ENCODE measurements around the gene SIGLEC6. TPM values are rescaled to one million over a fixed set of nuclear protein-coding genes. Genes with fewer than 3 reads are reported as not detected.
A peak's percentile ranks its signal among the peaks of the same experiment; 100 is the strongest.

SIGLEC6 gene
- total RNA-seq, 1 donor from 2014 or later = 28.7 TPM

DNA sequence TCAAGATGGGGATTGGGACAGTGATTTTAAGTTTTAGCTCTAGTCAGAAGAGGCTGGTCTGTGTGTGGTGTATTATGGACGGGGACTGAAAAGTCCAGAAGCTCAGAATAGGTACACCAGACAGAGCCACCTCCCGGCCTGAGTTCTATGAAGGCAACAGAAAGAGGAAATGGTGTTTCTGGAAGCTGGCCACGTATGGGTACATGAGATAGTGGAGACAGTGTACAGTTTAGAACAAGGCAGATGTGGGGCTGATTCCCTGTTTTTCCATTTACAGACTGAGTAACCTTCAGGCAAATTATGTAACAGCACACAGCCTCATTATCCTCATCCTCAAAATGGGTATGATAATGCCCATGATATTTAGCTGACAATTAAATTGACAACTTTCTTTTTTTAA is 40.9 kb upstream of the SIGLEC6 start:
- CTCF ChIA-PET = interaction anchor here (0.6 to 1.5 kb wide), 6 partner anchors 22 to 1656 kb away, joined by 3 to 8 read pairs (median 4); no protein-coding TSS in a partner anchor
- H3K9me3 Mint-ChIP-seq = no peaks in the 10 kb centered on the region
- POLR2A ChIA-PET = interaction anchor here (0.9 to 1.2 kb wide), 4 partner anchors 30 to 54 kb away, joined by 3 to 6 read pairs (median 3); partner anchors contain the start of gene SIGLEC6
- peak overlapping the region; percentile 96 for H3K4me3 Mint-ChIP-seq
- no peaks in the 10 kb centered on the region for H3K27me3 Mint-ChIP-seq
- DNase-seq (no peak), ATAC-seq (ENCODE audit: low read depth) (peak; percentile 33)
- peak overlapping the region; percentile 52 for H3K27ac Mint-ChIP-seq
- peaks cover 44% of the 10 kb centered on the region for H3K4me1 Mint-ChIP-seq
- no peak for TF ChIP-seq CTCF (IDR thresholded peaks at IDR 0.05)
- H3K36me3 Mint-ChIP-seq (ENCODE audit: low read depth) = peaks cover 46% of the 10 kb centered on the region
- intact Hi-C loops (cut with micrococcal nuclease) = no loop called here

DNA sequence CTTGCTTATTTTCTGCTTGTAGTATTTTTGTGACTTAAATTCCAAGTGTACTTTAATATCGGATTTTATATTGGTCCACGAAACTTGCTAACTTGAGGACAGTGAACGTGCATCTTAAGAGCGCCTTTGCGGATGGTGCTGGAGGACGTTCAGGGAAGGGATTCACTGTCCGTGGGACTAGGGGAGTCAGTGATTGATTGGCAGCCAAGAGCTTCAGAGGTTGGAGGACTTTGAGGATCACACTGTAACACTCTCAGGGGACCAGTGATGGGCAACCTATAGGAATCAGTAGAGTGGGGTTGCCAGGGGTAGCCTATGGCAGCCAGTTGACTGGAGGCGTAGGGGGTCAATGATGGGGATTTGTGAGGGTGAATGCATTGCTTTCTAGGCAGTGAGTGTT is 40.1 kb upstream of the SIGLEC6 start:
- ATAC-seq (ENCODE audit: low read depth) (no peak), DNase-seq (no peak)
- Mint-ChIP-seq H3K27me3 (no peaks in the 10 kb centered on the region), H3K4me3 (peak overlapping the region; percentile 96), H3K9me3 (no peaks in the 10 kb centered on the region), H3K4me1 (peaks cover 40% of the 10 kb centered on the region), H3K27ac (peak overlapping the region; percentile 86), H3K36me3 (ENCODE audit: low read depth) (peaks cover 39% of the 10 kb centered on the region)
- ChIA-PET CTCF (interaction anchor here (1.0 to 1.5 kb wide), 3 partner anchors 21 to 99 kb away, joined by 3 to 4 read pairs (median 4); no protein-coding TSS in a partner anchor), POLR2A (interaction anchor here (0.9 to 1.6 kb wide), 4 partner anchors 20 to 53 kb away, joined by 3 to 5 read pairs (median 4); no protein-coding TSS in a partner anchor)
- TF ChIP-seq CTCF (IDR thresholded peaks at IDR 0.05) = no peak
- intact Hi-C loops (cut with micrococcal nuclease) = loop anchor here (1.0 to 2.0 kb wide), 4 partner anchors 21 to 40 kb away; partner anchors contain the start of gene SIGLEC6

DNA sequence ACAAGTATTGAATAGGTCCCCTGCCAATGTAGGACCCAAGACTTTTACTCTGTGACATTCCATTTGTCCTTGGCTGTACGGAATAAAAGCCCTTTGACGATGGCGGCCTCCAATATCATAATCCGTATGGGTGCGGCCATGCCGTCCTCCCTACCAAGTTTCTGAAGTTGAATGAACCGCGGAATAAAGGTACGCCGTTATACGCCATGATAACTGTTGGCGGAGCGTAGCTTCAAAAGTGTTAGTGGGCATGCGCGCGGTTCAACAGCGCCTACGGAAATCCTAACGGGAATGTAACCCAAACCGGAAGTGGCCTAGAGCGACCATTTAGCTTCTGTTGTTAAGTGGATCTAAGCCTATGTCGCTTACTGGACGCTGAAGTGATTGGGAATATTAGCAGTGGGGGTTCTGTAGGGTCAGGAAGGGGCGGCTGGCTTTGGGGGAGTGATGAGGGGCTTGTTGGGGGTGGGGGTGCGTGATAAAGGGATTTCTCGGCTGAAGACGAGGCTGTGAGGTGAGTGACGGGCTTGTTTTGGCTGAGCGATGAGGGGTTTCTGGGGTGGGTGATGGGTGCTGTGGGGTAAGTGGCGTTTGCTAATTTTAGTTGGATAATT is 39.6 kb upstream of the SIGLEC6 start, which contains the start of gene ZNF175:
Gene ZNF175 (plus strand): TSS at position 322 of the 614 bp plus-strand sequence. CDS start 2,047 bp downstream, outside the sequence.
- Mint-ChIP-seq H3K9me3 (no peaks in the 10 kb centered on the region), H3K27ac (peak within 1 kb of the TSS; percentile 86), H3K4me3 (peak within 1 kb of the TSS; percentile 96), H3K4me1 (peaks cover 38% of the 10 kb centered on the region), H3K27me3 (no peaks in the 10 kb centered on the region), H3K36me3 (ENCODE audit: low read depth) (peaks cover 36% of the 10 kb centered on the region)
- ChIA-PET CTCF (interaction anchor here (1.0 to 1.2 kb wide), 2 partner anchors 57 to 99 kb away, joined by 3 to 4 read pairs; no protein-coding TSS in a partner anchor), POLR2A (interaction anchor here (0.7 to 1.6 kb wide), 7 partner anchors 19 to 1533 kb away, joined by 3 to 9 read pairs (median 5); no protein-coding TSS in a partner anchor)
- DNase-seq (peak; percentile 68), ATAC-seq (ENCODE audit: low read depth) (peak; percentile 93)
- intact Hi-C loops (cut with micrococcal nuclease) = loop anchor here (1.0 to 2.0 kb wide), 4 partner anchors 20 to 40 kb away; partner anchors contain the start of gene SIGLEC6
- no peak for TF ChIP-seq CTCF (IDR thresholded peaks at IDR 0.05)

- TF ChIP-seq CTCF (IDR thresholded peaks at IDR 0.05) = no peak
- ChIA-PET POLR2A (no interaction called here), CTCF (no interaction called here)
- ATAC-seq (ENCODE audit: low read depth) (no peak), DNase-seq (no peak)
- no peak overlapping the region for H3K27ac Mint-ChIP-seq
- H3K27me3 Mint-ChIP-seq = no peaks in the 10 kb centered on the region
- H3K36me3 Mint-ChIP-seq (ENCODE audit: low read depth) = peaks cover 17% of the 10 kb centered on the region
- no peak overlapping the region for H3K4me3 Mint-ChIP-seq
- H3K9me3 Mint-ChIP-seq = no peaks in the 10 kb centered on the region
- peaks cover 55% of the 10 kb centered on the region for H3K4me1 Mint-ChIP-seq
- intact Hi-C loops (cut with micrococcal nuclease) = no loop called here
Measured at GRCh38 chr19:51568456-51568855, 37.0 kb upstream of the SIGLEC6 start.

- peaks cover 48% of the 10 kb centered on the region for H3K4me1 Mint-ChIP-seq
- no peak for TF ChIP-seq CTCF (IDR thresholded peaks at IDR 0.05)
- peaks cover 11% of the 10 kb centered on the region for H3K36me3 Mint-ChIP-seq (ENCODE audit: low read depth)
- no peaks in the 10 kb centered on the region for H3K27me3 Mint-ChIP-seq
- no peaks in the 10 kb centered on the region for H3K9me3 Mint-ChIP-seq
- CTCF ChIA-PET = no interaction called here
- POLR2A ChIA-PET = no interaction called here
- intact Hi-C loops (cut with micrococcal nuclease) = no loop called here
- no peak overlapping the region for H3K27ac Mint-ChIP-seq
- H3K4me3 Mint-ChIP-seq = no peak overlapping the region
- ATAC-seq (ENCODE audit: low read depth) (no peak), DNase-seq (no peak)
Measured at GRCh38 chr19:51567583-51567982, 36.1 kb upstream of the SIGLEC6 start.

Data from activated B cell treated with CpG ODN at 0.5 μM for 24 hours (primary cell).